ENCODE results near the gene RHOH. TPM values are rescaled to one million over a fixed set of nuclear protein-coding genes. Genes with fewer than 3 reads are reported as not detected.

Gene RHOH
- total and polyA plus RNA-seq, 9 of the 15 experiments (the other 6 are each of a cell fraction or from before 2014, with no cell fraction given): 14.3 to 37.7 (median 23.2) TPM

GRCh38 chr4:40264995-40265909 lies 68.4 kb downstream of the RHOH start (continued):
- TF ChIP-seq CBFA2T2 (conservative IDR thresholded peaks at IDR 0.05) (peak; percentile 65), MEF2D (tag; conservative IDR thresholded peaks at IDR 0.05; ENCODE audit: low read depth) (peak; percentile 42; the same call in 1 of the 2 replicates), ZNF589 (CRISPR knock-in tag; IDR thresholded peaks at IDR 0.05; ENCODE audit: low read depth) (peak; percentile 44; the same call in 1 of the 2 replicates), RAD21 (CRISPR knock-in tag; conservative IDR thresholded peaks at IDR 0.05 in 1 of 2, IDR thresholded peaks at IDR 0.05 in 1 of 2) (0 out of 4 replicates have a peak, but pooled peaks of 1 of the 2 experiments have one; percentile 12), CCNT2 (IDR thresholded peaks at IDR 0.05; ENCODE audit: borderline replicate concordance, extremely low read depth, insufficient read length, low read depth, low read length) (no peak), ZFX (CRISPR knock-in tag; IDR thresholded peaks at IDR 0.05) (peak; percentile 72), NFIC (IDR thresholded peaks at IDR 0.05) (peak; percentile 96), MCM2 (IDR thresholded peaks at IDR 0.05; ENCODE audit: low read depth) (peak; percentile 76; the same call in 1 of the 2 replicates), TEAD2 (tag; IDR thresholded peaks at IDR 0.05) (no peak), CUX1 (CRISPR knock-in tag; IDR thresholded peaks at IDR 0.05) (peak; percentile 63; the same call in 1 of the 2 replicates), KDM1A (IDR thresholded peaks at IDR 0.05) (peak; percentile 55 to 72; a peak in 3 of 4 replicates), NR2C2 (CRISPR knock-in tag; IDR thresholded peaks at IDR 0.05) (no peak), NR2C2 (tag; IDR thresholded peaks at IDR 0.05) (peak; percentile 77), PBX2 (CRISPR knock-in tag; IDR thresholded peaks at IDR 0.05; ENCODE audit: low read depth) (peak; percentile 70), PBX2 (tag; conservative IDR thresholded peaks at IDR 0.05; ENCODE audit: low read depth) (peak; percentile 77), JUND (IDR thresholded peaks at IDR 0.05; ENCODE audit: borderline replicate concordance, low read depth, low read length) (0 out of 2 replicates have a peak, but pooled peaks have one; percentile 24), JUND (tag; IDR thresholded peaks at IDR 0.05; ENCODE audit: borderline replicate concordance, low read depth, low read length) (no peak; the same call in 2 of the 3 replicates), RCOR1 (IDR thresholded peaks at IDR 0.05; ENCODE audit: borderline replicate concordance in 1 of 2, low read depth in 2 of 2, low read length in 2 of 2) (peak in 1 of 2 experiments; percentile 46; a peak in 1 of 4 replicates), ARID2 (IDR thresholded peaks at IDR 0.05) (no peak)

All from K562 (cell line).